Fibroblast of lung (primary cell): ENCODE results near the gene KRTAP12-4.

Experiments used
- CTCF ChIP-seq, 2 donors: IDR thresholded peaks in 1 of 2; conservative IDR thresholded peaks in 1 of 2; 1 replicate in 1 of 2; 2 replicates in 1 of 2; pipeline ENCODE4 v1.5.1; 2011 to 2012; ENCODE audit warnings: low read length in 2 of 2, control low read depth in 1 of 2, inconsistent platforms in 1 of 2, low read depth in 1 of 2, mild to moderate bottlenecking in 1 of 2
- EZH2 ChIP-seq: IDR thresholded peaks from 2 replicates; pipeline ENCODE4 v1.5.1; 2012; ENCODE audit warnings: low read length, control low read depth, mild to moderate bottlenecking; ENCODE audit errors: missing control alignments

- no peak for TF ChIP-seq CTCF (conservative IDR thresholded peaks at IDR 0.05 in 1 of 2, IDR thresholded peaks at IDR 0.05 in 1 of 2; ENCODE audit: low read depth in 1 of 2, low read length in 2 of 2)
- TF ChIP-seq EZH2 = no peak
Observed at GRCh38 chr21:44697811-44698734, 43.6 kb upstream of the KRTAP12-4 start.
